Spinal cord (tissue), 10 donors: ENCODE measurements around the gene SSTR4. TPM values are rescaled to one million over a fixed set of nuclear protein-coding genes. Genes with fewer than 3 reads are reported as not detected.

Source experiments
- DNase-seq, 6 donors: peaks; one replicate each; pipeline versions ENCODE4 v3.0.0 to v3.0.0-alpha.2; 2013 to 2015; ENCODE audit warnings: low spot score in 6 of 6, low read depth in 4 of 6
- H3K27ac ChIP-seq: one replicate; pipeline ENCODE4 v1.5.1; 2013; ENCODE audit warnings: low read depth, low read length, control low read depth
- H3K27me3 ChIP-seq: one replicate; pipeline ENCODE4 v1.6.1; 2013; ENCODE audit warnings: low read length; ENCODE audit not compliant: control insufficient read depth, insufficient read depth
- H3K36me3 ChIP-seq: one replicate; pipeline ENCODE4 v1.6.1; 2013; ENCODE audit warnings: low read length; ENCODE audit not compliant: control insufficient read depth, insufficient read depth
- H3K4me1 ChIP-seq: one replicate; pipeline ENCODE4 v1.6.1; 2013; ENCODE audit warnings: low read length; ENCODE audit not compliant: control insufficient read depth, insufficient read depth
- H3K4me3 ChIP-seq: one replicate; pipeline ENCODE4 v1.5.1; 2013; ENCODE audit warnings: low read depth, low read length, control low read depth
- H3K9me3 ChIP-seq: one replicate; pipeline ENCODE4 v1.6.1; 2013; ENCODE audit warnings: low read length; ENCODE audit not compliant: control insufficient read depth, insufficient read depth
- WGBS: methylation state at CpG from one replicate; pipeline ENCODE4 v1.1.5; 2013; ENCODE audit warnings: missing lambda C conversion rate; ENCODE audit not compliant: insufficient coverage; 5-methylcytosine and 5-hydroxymethylcytosine counted together
- polyA plus RNA-seq, 2 donors: library from polyadenylated mRNA; unstranded; fragments of 120-200 nt; gene quantifications; one replicate each; pipeline ENCODE4 v1.2.1, GENCODE V29; 2013; ENCODE audit not compliant: insufficient read length in 2 of 2
- total RNA-seq, 2 donors: library from RNA; depleted of rRNA in 1 of 2; stranded (reverse); fragments of 120-200 nt in 1 of 2; fragments of >200 nt in 1 of 2; gene quantifications; one replicate each; pipeline versions ENCODE4 v1.2.3 to v1.2.4, GENCODE V29; 2013 to 2014
- donor health status: healthy.

Gene SSTR4
- total and polyA plus RNA-seq, 4 donors: 0.33 to 0.89 (median 0.74) TPM

GRCh38 chr20:23060629-23061028 is 25.5 kb downstream of the SSTR4 start:
- Histone ChIP-seq H3K4me1 (peaks cover 5% of the 10 kb centered on the region), H3K36me3 (no peaks in the 10 kb centered on the region), H3K4me3 (no peak overlapping the region), H3K27ac (no peak overlapping the region), H3K9me3 (no peaks in the 10 kb centered on the region), H3K27me3 (no peaks in the 10 kb centered on the region)
- WGBS: 86% methylated on average over 3 of the region's 4 CpGs
- no peak for DNase-seq

GRCh38 chr20:23061262-23061661 is 26.1 kb downstream of the SSTR4 start:
- Histone ChIP-seq H3K4me3 (no peak overlapping the region), H3K27me3 (no peaks in the 10 kb centered on the region), H3K27ac (no peak overlapping the region), H3K36me3 (no peaks in the 10 kb centered on the region), H3K4me1 (peaks cover 5% of the 10 kb centered on the region), H3K9me3 (no peaks in the 10 kb centered on the region)
- DNase-seq: no peak
- 47% methylated on average over 3 of the region's 5 CpGs for WGBS

- H3K4me1 ChIP-seq: peaks cover 5% of the 10 kb centered on the region
- no peaks in the 10 kb centered on the region for H3K9me3 ChIP-seq
- no peaks in the 10 kb centered on the region for H3K27me3 ChIP-seq
- no peak overlapping the region for H3K27ac ChIP-seq
- no peaks in the 10 kb centered on the region for H3K36me3 ChIP-seq
- no peak overlapping the region for H3K4me3 ChIP-seq
- DNase-seq: peak in 2 of 6 donors; percentile 70 to 91
- whole genome bisulfite sequencing: 25% methylated on average over 6 of the region's 8 CpGs
These were observed 26.8 kb downstream of the SSTR4 start for GRCh38 chr20:23061734-23062561.

GRCh38 chr20:23062632-23063031 is 27.5 kb downstream of the SSTR4 start:
- no peak overlapping the region for H3K27ac ChIP-seq
- no peak for DNase-seq
- H3K9me3 ChIP-seq: no peaks in the 10 kb centered on the region
- H3K36me3 ChIP-seq: no peaks in the 10 kb centered on the region
- no peak overlapping the region for H3K4me3 ChIP-seq
- peaks cover 5% of the 10 kb centered on the region for H3K4me1 ChIP-seq
- no peaks in the 10 kb centered on the region for H3K27me3 ChIP-seq

GRCh38 chr20:23063168-23063567 is 28.1 kb downstream of the SSTR4 start:
- no CpG with 5 or more reads among the region's 3 CpGs for WGBS
- H3K9me3 ChIP-seq: no peaks in the 10 kb centered on the region
- peaks cover 5% of the 10 kb centered on the region for H3K4me1 ChIP-seq

GRCh38 chr20:23063581-23063980 is 28.5 kb downstream of the SSTR4 start:
- peaks cover 5% of the 10 kb centered on the region for H3K4me1 ChIP-seq
- no peak overlapping the region for H3K4me3 ChIP-seq
- WGBS: 88% methylated on average over 1 of the region's 2 CpGs
- no peaks in the 10 kb centered on the region for H3K27me3 ChIP-seq
- H3K27ac ChIP-seq: no peak overlapping the region
- no peak for DNase-seq
- H3K36me3 ChIP-seq: no peaks in the 10 kb centered on the region
- no peaks in the 10 kb centered on the region for H3K9me3 ChIP-seq

More at GRCh38 chr20:23063168-23063567, 28.1 kb downstream of the SSTR4 start:
- no peaks in the 10 kb centered on the region for H3K36me3 ChIP-seq
- H3K27ac ChIP-seq: no peak overlapping the region
- no peak overlapping the region for H3K4me3 ChIP-seq
- no peaks in the 10 kb centered on the region for H3K27me3 ChIP-seq
- DNase-seq: no peak

GRCh38 chr20:23065266-23066201 is 30.4 kb downstream of the SSTR4 start:
- H3K9me3 ChIP-seq: peaks cover 1% of the 10 kb centered on the region
- no peaks in the 10 kb centered on the region for H3K27me3 ChIP-seq
- DNase-seq: peak in 1 of 6 donors; percentile 34
- H3K27ac ChIP-seq: no peak overlapping the region
- no peaks in the 10 kb centered on the region for H3K36me3 ChIP-seq
- no peak overlapping the region for H3K4me3 ChIP-seq
- H3K4me1 ChIP-seq: peaks cover 5% of the 10 kb centered on the region
- whole genome bisulfite sequencing: 59% methylated on average over 2 of the region's 9 CpGs

GRCh38 chr20:23066772-23067171 is 31.7 kb downstream of the SSTR4 start:
- no peak overlapping the region for H3K27ac ChIP-seq
- peaks cover 5% of the 10 kb centered on the region for H3K4me1 ChIP-seq
- H3K4me3 ChIP-seq: no peak overlapping the region
- H3K27me3 ChIP-seq: no peaks in the 10 kb centered on the region
- no peaks in the 10 kb centered on the region for H3K36me3 ChIP-seq
- no peak for DNase-seq
- peaks cover 1% of the 10 kb centered on the region for H3K9me3 ChIP-seq
- WGBS: no CpG with 5 or more reads among the region's 3 CpGs

- Histone ChIP-seq H3K4me1 (no peaks in the 10 kb centered on the region), H3K4me3 (no peak overlapping the region), H3K27me3 (peaks cover 2% of the 10 kb centered on the region), H3K36me3 (no peaks in the 10 kb centered on the region), H3K9me3 (peaks cover 1% of the 10 kb centered on the region), H3K27ac (no peak overlapping the region)
- no peak for DNase-seq
- no CpG with 5 or more reads among the region's 1 CpG for WGBS
These were observed 33.2 kb downstream of the SSTR4 start for GRCh38 chr20:23068283-23068682.
